AG04450 (cell line): ENCODE measurements around the gene ANXA4. TPM values are rescaled to one million over a fixed set of nuclear protein-coding genes. Genes with fewer than 3 reads are reported as not detected.
A peak's percentile ranks its signal among the peaks of the same experiment; 100 is the strongest.
"Not testable (repeated sequence)": the region's sequence is repeated elsewhere in the genome, so short reads cannot be mapped to it uniquely, and the experiment has no call there.

Source experiments
- CTCF ChIA-PET: fragments of 300-600, 350-600 bp; formaldehyde crosslinking; extraction: SDS; loops from one replicate; lab custom pipeline; 2022; ENCODE audit warnings: antibody characterized with exemption, inconsistent platforms; lab: Charles Lee
- POLR2A ChIA-PET: fragments of 350-600 bp; formaldehyde crosslinking; extraction: SDS; loops from one replicate; lab custom pipeline; 2021; ENCODE audit warnings: antibody characterized with exemption, inconsistent platforms; lab: Yijun Ruan, JAX
- DNase-seq: peaks from one replicate; pipeline ENCODE4 v3.0.0-alpha.2; 2011; ENCODE audit warnings: low read depth, low spot score
- H3K27ac ChIP-seq: one replicate; pipeline ENCODE4 v1.5.1; 2012; ENCODE audit warnings: low read depth, low read length, control low read depth
- H3K27me3 ChIP-seq: one replicate; pipeline ENCODE4 v1.6.0; 2012; ENCODE audit warnings: low read length; ENCODE audit not compliant: control insufficient read depth, insufficient read depth
- H3K4me3 ChIP-seq: 2 replicates; pipeline ENCODE4 v1.5.1; 2011; ENCODE audit warnings: mild to moderate bottlenecking, low read depth, low read length, control low read depth
- H3K9me3 ChIP-seq: 2 replicates; pipeline ENCODE4 v1.5.1; 2012; ENCODE audit warnings: low read length; ENCODE audit not compliant: control insufficient read depth, insufficient read depth
- CTCF ChIP-seq: IDR thresholded peaks from 2 replicates; pipeline ENCODE4 v1.5.1; 2011; ENCODE audit warnings: low read depth, low read length, control low read depth, inconsistent platforms
- polyA plus RNA-seq: library from polyadenylated mRNA; depleted of rRNA; stranded (reverse); fragments of >200 nt; gene quantifications from 2 replicates; pipeline ENCODE4 v1.2.3, GENCODE V29; 2011

The ANXA4 gene
- polyA plus RNA-seq, 1 experiment = 105 TPM

- POLR2A ChIA-PET, H3K4me3 ChIP-seq, H3K27me3 ChIP-seq, DNase-seq, H3K27ac ChIP-seq, H3K9me3 ChIP-seq: not testable (repeated sequence)
- CTCF ChIA-PET = interaction anchor here (0.6 to 5.1 kb wide), 13 partner anchors 9 to 277 kb away, joined by 3 to 27 read pairs (median 4); partner anchors contain the start of gene NFU1
- peak; percentile 71 for TF ChIP-seq CTCF
These were observed 27.3 kb upstream of the ANXA4 start for GRCh38 chr2:69714539-69715220.

GRCh38 chr2:69715964-69716363 lies 26.0 kb upstream of the ANXA4 start:
- TF ChIP-seq CTCF = no peak
- no peaks in the 10 kb centered on the region for H3K27me3 ChIP-seq
- no peak for DNase-seq
- H3K4me3 ChIP-seq = no peak overlapping the region
- ChIA-PET CTCF (interaction anchor here (1.0 to 6.5 kb wide), 6 partner anchors 8 to 280 kb away, joined by 3 to 46 read pairs (median 11); no protein-coding TSS in a partner anchor), POLR2A (no interaction called here)
- H3K9me3 ChIP-seq = no peaks in the 10 kb centered on the region; the same call in 1 of the 2 replicates
- H3K27ac ChIP-seq = no peak overlapping the region

- DNase-seq = no peak
- Histone ChIP-seq H3K4me3 (no peak overlapping the region), H3K27ac (no peak overlapping the region), H3K27me3 (no peaks in the 10 kb centered on the region), H3K9me3 (no peaks in the 10 kb centered on the region)
- TF ChIP-seq CTCF = peak; percentile 13; the same call in 1 of the 2 replicates
- ChIA-PET CTCF (interaction anchor here (1.0 to 6.5 kb wide), 6 partner anchors 8 to 281 kb away, joined by 3 to 46 read pairs (median 11); no protein-coding TSS in a partner anchor), POLR2A (no interaction called here)
These were observed 25.3 kb upstream of the ANXA4 start for GRCh38 chr2:69716555-69717120.

GRCh38 chr2:69717186-69717585 lies 24.7 kb upstream of the ANXA4 start:
- Histone ChIP-seq H3K9me3 (no peaks in the 10 kb centered on the region), H3K27me3 (no peaks in the 10 kb centered on the region), H3K27ac (no peak overlapping the region), H3K4me3 (no peak overlapping the region)
- DNase-seq = no peak
- ChIA-PET CTCF (interaction anchor here (1.0 to 6.5 kb wide), 6 partner anchors 7 to 281 kb away, joined by 3 to 46 read pairs (median 11); no protein-coding TSS in a partner anchor), POLR2A (no interaction called here)
- no peak for TF ChIP-seq CTCF

- POLR2A ChIA-PET = no interaction called here
- CTCF ChIA-PET = interaction anchor here (6.5 kb wide), 1 partner anchor 99 kb away, joined by 46 read pairs; no protein-coding TSS in a partner anchor
- Histone ChIP-seq H3K4me3 (no peak overlapping the region), H3K27me3 (no peaks in the 10 kb centered on the region), H3K27ac (no peak overlapping the region), H3K9me3 (no peaks in the 10 kb centered on the region)
- DNase-seq = no peak
- no peak for TF ChIP-seq CTCF
These were observed 24.1 kb upstream of the ANXA4 start for GRCh38 chr2:69717861-69718273.
